Urinary bladder (tissue), 4 donors: ENCODE results near the gene DYNC1LI1. TPM values are rescaled to one million over a fixed set of nuclear protein-coding genes. Genes with fewer than 3 reads are reported as not detected.
A peak's percentile ranks its signal among the peaks of the same experiment; 100 is the strongest.

Experiments
- DNase-seq: peaks from one replicate; pipeline ENCODE4 v3.0.0-alpha.2; 2015; ENCODE audit errors: extremely low spot score
- H3K27ac ChIP-seq: one replicate; pipeline ENCODE4 v1.5.1; 2013; ENCODE audit warnings: low read depth, mild to moderate bottlenecking, moderate library complexity
- H3K36me3 ChIP-seq: one replicate; pipeline ENCODE4 v1.6.1; 2013; ENCODE audit warnings: mild to moderate bottlenecking, moderate library complexity; ENCODE audit not compliant: insufficient read depth
- H3K4me1 ChIP-seq: one replicate; pipeline ENCODE4 v1.6.1; 2013; ENCODE audit warnings: mild to moderate bottlenecking, moderate library complexity; ENCODE audit not compliant: insufficient read depth
- H3K4me3 ChIP-seq: one replicate; pipeline ENCODE4 v1.5.1; 2013; ENCODE audit warnings: low read depth, low read length
- WGBS: extraction: QIAGEN DNeasy Blood & Tissue Kit; methylation state at CpG from one replicate; pipeline ENCODE4 v1.1.7; 2013; 5-methylcytosine and 5-hydroxymethylcytosine counted together
- polyA plus RNA-seq: library from polyadenylated mRNA; stranded (reverse); fragments of 200-250 nt; gene quantifications from one replicate; pipeline ENCODE4 v1.2.3, GENCODE V29; 2013
- total RNA-seq: library from RNA; depleted of rRNA; stranded (reverse); fragments of >200 nt; gene quantifications from one replicate; pipeline ENCODE4 v1.2.3, GENCODE V29; 2014
- donor health status: healthy with polysubstance abuse.
- donor health status: healthy.

The DYNC1LI1 gene
- total and polyA plus RNA-seq, 2 donors = 29.2 to 55.6 TPM

DNA sequence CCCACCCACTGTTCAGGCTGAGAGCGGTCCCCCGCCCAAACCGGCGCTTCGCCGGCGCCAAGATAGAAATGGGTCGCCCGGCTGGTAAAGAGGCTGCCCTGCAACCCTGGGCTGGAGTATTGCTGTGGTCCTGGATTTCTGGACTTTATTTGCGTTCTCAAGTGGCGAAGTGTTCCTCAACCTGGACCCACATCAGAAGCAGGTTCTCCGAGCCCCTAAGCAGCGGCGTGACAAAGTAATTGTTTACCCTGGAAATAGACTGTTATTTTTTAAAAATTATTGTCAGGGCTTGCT is 481 bp upstream of the DYNC1LI1 start:
- Histone ChIP-seq H3K4me1 (no peaks in the 10 kb centered on the region), H3K27ac (peak overlapping the region; percentile 34), H3K4me3 (peak overlapping the region; percentile 93), H3K36me3 (no peaks in the 10 kb centered on the region)
- 3% methylated on average over 14 of the region's 14 CpGs for WGBS
- DNase-seq = no peak

DNA sequence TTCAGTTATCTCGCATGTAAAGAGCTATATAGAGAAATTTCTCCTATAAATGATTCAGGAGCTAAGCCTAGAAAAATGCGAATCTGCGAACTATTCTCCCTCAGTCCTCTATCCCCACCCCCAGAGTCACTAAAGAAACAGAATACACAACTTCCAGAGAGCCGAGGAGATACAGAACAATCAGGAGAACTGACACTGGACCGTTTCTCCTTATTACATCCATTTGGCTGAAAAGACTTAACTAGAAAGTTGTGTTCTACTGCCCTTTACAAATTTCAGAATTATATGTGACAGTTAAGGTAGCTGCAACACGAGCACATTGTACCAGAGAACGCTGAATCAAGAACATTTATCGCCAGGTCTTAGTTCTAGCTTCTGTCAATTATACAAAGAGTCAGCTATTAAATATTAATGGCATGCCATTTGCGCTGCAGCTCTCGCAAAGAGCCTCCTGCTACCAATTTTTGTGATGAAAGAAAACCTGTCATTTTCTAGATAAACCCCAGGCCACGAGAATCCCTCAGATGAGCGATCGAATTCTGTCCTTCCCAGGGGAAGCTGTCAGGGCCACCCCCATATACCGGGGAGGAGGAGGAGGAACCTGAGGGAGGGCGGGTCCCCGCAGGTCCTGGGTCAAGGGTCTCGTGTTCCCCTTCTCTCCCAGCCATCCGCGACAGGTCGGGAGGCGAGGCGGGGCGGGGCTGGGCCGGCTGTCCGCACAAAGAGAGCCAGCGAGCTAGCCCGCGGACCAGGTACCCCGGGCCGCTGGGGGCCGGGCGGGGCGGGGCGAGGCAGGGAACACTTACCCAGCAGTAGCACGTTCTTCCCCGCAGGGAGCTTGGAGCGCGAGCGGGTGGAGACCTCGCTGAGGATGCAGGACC is 878 bp downstream of the DYNC1LI1 start:
- WGBS = 2% methylated on average over 40 of the region's 40 CpGs
- Histone ChIP-seq H3K36me3 (no peaks in the 10 kb centered on the region), H3K4me3 (peak overlapping the region; percentile 93), H3K27ac (peak overlapping the region; percentile 96), H3K4me1 (no peaks in the 10 kb centered on the region)
- no peak for DNase-seq

DNA sequence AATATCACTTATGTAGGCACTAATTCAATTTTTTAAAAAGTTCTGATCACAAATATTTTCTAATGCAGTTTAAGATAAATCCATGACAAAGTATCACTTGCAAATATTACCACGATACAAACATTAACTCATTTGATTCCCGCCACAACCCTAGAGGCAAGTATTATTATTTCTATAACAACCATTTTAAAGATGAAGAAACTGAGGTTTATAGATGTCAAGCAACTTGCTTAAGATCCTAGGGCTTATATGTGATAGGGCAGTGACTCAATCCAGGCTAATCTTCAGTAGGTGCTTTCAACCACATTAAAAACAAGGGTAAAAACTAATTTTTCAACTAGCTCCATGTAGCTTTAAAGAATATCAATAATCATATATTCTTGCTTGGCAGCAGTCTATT is 1.7 kb downstream of the DYNC1LI1 start:
- 92% methylated on average over 2 of the region's 2 CpGs for WGBS
- DNase-seq = no peak
- Histone ChIP-seq H3K4me3 (no peak overlapping the region), H3K4me1 (no peaks in the 10 kb centered on the region), H3K27ac (no peak overlapping the region), H3K36me3 (no peaks in the 10 kb centered on the region)

DNA sequence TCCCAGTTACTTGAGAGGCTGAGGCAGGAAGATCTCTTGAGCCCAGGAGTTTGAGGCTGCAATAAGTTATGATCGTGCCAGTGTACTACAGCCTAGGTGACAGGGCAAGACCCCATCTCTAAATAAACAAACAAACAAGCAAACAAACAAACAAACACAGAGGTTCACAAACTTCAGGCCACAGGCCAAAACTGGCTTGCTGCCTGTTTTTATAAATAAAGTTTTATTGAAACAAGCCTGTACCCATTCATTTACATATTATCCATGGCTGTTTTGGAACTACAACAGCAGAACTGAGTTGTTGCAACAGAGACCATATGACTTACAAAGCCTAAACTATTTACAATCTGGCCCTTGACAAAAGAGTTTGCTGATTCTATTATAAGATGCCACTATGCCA is 6.5 kb downstream of the DYNC1LI1 start:
- Histone ChIP-seq H3K36me3 (no peaks in the 10 kb centered on the region), H3K4me3 (no peak overlapping the region), H3K4me1 (no peaks in the 10 kb centered on the region), H3K27ac (no peak overlapping the region)
- DNase-seq = no peak
- 97% methylated on average over 1 of the region's 1 CpG for WGBS

DNA sequence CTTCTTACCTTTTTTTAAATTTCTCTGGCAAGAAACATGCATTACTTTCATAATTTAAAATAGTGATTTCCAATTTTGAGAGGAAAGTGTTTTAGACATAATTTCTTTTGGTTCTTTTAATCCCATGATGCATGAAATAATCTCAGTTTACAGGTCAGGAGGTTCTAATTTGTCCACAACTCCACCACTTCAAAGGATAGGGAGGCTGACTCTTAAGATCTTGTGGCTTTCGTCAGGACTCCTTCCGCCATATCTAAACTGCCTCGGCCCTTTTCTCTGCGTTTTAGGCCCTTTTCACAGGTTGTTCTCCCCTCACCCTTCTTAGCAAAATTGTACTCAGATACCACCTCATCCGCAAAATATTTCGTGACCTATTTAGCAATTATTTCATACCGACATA is 8.0 kb downstream of the DYNC1LI1 start:
- H3K27ac ChIP-seq = no peak overlapping the region
- H3K4me1 ChIP-seq = no peaks in the 10 kb centered on the region
- WGBS = 97% methylated on average over 7 of the region's 7 CpGs
- H3K36me3 ChIP-seq = peaks cover 2% of the 10 kb centered on the region
- H3K4me3 ChIP-seq = no peak overlapping the region
- no peak for DNase-seq

DNA sequence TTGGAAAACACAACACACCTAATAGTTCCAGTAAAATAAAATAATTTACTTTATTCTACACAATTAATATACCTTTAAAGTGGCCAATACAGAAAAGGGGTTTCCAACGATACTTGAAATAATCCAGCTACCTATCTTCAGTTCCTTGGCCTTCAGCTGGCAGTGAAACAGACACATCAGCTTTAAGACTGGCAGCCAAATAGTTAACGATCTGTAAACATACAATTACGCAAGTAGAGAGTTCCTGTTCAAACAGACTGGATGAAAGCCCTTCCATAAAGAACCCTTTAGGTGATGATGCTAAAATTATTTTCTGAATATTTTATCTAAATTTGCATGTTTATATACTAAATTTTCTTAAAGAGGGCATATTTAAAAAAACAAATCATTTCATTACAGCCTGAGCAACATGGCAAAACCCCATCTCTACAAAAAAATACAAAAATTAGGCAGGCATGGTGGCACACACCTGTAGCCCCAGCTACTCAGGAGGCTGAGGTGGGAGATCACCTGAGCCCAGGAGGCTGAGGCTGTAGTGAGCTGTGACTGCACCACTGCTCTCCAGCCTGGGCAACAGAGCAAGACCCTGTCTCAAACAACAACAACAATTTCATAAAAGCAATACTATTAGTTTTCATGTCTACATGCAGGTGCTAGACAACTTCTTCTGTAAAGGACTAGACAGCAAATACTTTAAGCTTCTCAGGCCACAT is 12.9 kb downstream of the DYNC1LI1 start:
- WGBS = 63% methylated on average over 3 of the region's 3 CpGs
- no peak overlapping the region for H3K27ac ChIP-seq
- H3K36me3 ChIP-seq = peaks cover 3% of the 10 kb centered on the region
- no peaks in the 10 kb centered on the region for H3K4me1 ChIP-seq
- H3K4me3 ChIP-seq = no peak overlapping the region
- DNase-seq = no peak

DNA sequence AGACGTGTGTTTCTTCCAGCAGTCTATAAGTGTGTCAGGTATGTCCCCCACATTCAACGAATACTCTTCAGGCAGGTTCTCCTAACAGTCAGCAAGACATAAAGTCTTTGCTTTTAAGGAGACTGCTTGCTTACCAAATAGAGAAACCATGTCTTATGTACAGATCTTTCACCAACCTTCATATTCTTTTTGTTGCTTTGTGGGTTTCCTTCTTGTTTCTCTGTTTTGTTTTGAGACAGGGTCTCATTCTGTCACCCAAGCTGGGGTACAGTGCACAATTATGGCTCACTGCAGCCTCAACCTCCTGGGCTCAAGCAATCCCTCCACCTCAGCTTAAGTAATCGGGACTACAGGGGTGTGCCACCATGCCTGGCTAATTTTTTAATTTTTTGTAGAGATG is 14.3 kb downstream of the DYNC1LI1 start:
- H3K36me3 ChIP-seq = peaks cover 3% of the 10 kb centered on the region
- no peak for DNase-seq
- no peaks in the 10 kb centered on the region for H3K4me1 ChIP-seq
- H3K27ac ChIP-seq = no peak overlapping the region
- 89% methylated on average over 3 of the region's 3 CpGs for WGBS
- no peak overlapping the region for H3K4me3 ChIP-seq

DNA sequence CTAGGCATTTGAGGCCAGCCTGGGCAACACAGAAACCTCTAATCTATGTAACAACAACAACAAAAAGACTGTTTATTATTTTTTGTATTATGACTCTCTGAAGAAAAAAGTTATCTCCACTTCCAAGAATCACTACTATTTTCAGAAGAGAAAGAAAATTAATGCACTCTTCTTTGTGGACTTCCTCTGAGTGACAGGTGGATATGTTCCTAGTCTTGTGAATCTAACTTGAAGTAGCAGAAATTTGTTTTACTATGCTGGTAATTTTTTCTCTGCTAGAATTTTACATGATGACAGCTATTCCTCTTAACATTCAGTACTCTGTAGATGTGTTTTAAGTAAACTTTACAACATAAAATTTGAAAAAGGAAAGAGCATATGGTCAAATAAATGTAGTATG is 16.7 kb downstream of the DYNC1LI1 start:
- no peak for DNase-seq
- Histone ChIP-seq H3K4me1 (no peaks in the 10 kb centered on the region), H3K27ac (no peak overlapping the region), H3K36me3 (peaks cover 3% of the 10 kb centered on the region), H3K4me3 (no peak overlapping the region)

DNA sequence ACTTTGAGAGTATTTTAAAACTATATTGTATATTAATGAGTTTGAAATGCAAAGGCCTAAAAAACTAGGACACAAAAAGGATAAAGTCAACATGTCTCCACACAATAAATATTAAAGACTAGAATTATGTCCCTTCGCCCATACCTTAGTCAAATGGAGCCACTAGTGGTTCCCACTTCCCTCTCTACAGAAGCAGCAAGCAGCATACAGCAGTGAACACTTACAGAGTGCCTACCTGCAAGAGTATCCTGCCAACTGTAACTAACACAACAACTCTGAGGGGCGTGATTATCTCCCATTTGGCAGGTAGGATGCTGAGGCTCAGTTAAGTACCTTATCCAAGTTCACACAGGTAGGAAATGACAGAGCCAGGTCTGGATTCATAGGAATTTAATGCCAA is 17.2 kb downstream of the DYNC1LI1 start:
- no peak overlapping the region for H3K4me3 ChIP-seq
- 97% methylated on average over 2 of the region's 2 CpGs for WGBS
- no peak for DNase-seq
- no peak overlapping the region for H3K27ac ChIP-seq
- peaks cover 3% of the 10 kb centered on the region for H3K36me3 ChIP-seq
- H3K4me1 ChIP-seq = no peaks in the 10 kb centered on the region

DNA sequence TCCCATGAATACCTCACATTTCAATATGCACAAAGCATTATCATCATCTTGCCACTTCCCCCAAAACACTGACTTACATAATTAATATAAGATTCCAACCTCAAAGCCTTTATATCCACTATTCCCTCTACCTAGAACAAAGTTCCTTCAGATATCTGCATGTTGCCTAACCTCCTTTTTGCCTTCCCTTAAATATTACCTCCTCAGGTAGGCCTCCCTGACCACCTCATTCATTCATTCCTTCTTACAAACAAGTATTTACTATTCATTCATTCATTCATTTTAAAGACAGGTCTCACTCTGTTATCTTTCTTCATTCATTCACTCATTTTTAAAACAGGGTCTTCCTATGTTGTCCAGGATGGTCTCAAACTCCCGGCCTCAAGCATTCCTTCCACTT is 18.6 kb downstream of the DYNC1LI1 start:
- peaks cover 1% of the 10 kb centered on the region for H3K36me3 ChIP-seq
- H3K4me3 ChIP-seq = no peak overlapping the region
- no peaks in the 10 kb centered on the region for H3K4me1 ChIP-seq
- DNase-seq = no peak
- no peak overlapping the region for H3K27ac ChIP-seq
- WGBS = 86% methylated on average over 1 of the region's 1 CpG

DNA sequence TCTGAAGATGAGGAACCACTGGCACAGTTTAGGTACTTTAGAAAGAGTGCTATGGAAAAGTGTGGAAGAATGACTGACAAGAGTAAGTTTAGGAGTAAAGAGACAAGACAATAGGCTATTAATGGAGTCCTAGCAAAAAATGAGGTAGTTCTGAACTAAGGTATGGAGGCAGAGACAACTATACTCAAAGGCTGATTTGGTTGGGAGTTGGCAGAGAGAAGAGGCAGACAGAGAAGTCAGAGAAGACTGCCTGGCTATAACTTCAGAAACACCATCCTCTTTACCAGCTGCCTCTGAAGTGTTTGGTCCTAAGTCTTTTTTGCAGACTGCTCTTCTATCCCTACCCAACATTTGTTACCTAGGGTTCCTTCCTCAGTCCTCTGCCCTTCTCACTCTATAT is 19.2 kb downstream of the DYNC1LI1 start:
- H3K27ac ChIP-seq = no peak overlapping the region
- DNase-seq = no peak
- H3K4me1 ChIP-seq = no peaks in the 10 kb centered on the region
- H3K36me3 ChIP-seq = no peaks in the 10 kb centered on the region
- H3K4me3 ChIP-seq = no peak overlapping the region

DNA sequence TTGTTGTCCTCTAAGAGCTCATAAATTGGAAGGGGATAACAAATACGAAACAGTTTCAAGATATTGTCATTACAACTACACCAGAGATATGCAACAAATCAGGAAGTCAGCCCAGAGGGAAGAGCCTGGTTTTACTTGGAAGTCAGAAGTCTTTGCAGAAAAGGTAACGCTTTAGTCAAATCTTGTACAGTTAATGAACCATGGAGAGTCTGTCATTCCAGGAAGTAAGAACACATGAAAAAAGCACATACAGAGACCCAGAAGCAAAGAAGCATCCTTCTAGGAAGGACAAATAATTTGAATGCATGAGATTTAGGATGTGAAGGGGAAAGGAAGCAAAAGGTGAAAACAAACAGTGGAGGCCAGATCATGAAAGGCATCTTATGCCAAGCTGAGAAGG is 19.6 kb downstream of the DYNC1LI1 start:
- Histone ChIP-seq H3K36me3 (no peaks in the 10 kb centered on the region), H3K27ac (no peak overlapping the region), H3K4me3 (no peak overlapping the region), H3K4me1 (no peaks in the 10 kb centered on the region)
- WGBS = 80% methylated on average over 2 of the region's 2 CpGs
- DNase-seq = no peak

DNA sequence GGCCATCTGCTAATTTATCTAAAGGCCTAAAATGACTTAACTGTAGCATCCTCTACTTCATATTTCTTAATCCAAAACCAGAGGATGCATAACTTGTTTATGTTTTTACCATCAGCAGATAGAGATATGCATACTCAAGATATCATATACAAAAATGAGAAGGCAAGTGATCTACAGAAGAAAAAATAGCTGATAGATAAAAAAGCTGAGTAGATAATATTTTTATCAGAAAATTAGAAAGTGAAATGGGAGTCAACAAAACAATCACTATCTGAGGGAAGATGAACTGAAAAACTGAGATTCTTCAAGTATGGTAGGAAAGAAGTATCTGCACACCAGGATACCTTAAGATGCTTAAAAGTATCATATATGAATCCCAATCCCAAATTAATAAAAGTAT is 25.4 kb downstream of the DYNC1LI1 start:
- Histone ChIP-seq H3K4me1 (no peaks in the 10 kb centered on the region), H3K4me3 (no peak overlapping the region), H3K27ac (no peak overlapping the region), H3K36me3 (no peaks in the 10 kb centered on the region)
- no peak for DNase-seq

DNA sequence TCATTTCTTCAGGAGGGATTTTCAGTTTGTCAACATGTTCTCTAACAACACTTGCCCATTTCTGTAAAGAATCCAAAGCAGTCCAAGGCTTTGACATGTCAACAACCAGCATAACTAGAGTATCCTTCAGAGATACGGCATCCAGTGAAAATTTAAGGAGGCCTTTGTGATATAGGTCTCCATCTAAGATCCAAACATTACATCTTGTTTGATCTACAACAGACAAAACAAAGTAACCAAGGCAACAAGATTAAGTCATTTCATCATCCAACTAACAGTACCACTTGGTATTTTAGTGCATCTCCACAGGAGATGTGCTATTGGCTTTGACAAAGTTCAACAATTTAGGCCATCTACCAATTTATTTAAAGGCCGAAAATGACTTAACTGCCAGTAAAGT is 25.8 kb downstream of the DYNC1LI1 start:
- H3K27ac ChIP-seq = no peak overlapping the region
- 63% methylated on average over 2 of the region's 2 CpGs for WGBS
- no peak for DNase-seq
- no peaks in the 10 kb centered on the region for H3K36me3 ChIP-seq
- no peak overlapping the region for H3K4me3 ChIP-seq
- H3K4me1 ChIP-seq = no peaks in the 10 kb centered on the region
